Measurements from ENCODE around the gene YY1.

GRCh38 chr14:100317389-100317788, 78.4 kb downstream of the YY1 start:
- TF ChIP-seq CTCF (conservative IDR thresholded peaks at IDR 0.05 in 1 of 2, IDR thresholded peaks at IDR 0.05 in 1 of 2; ENCODE audit: extremely low read depth in 1 of 2, insufficient read depth in 1 of 2, low read depth in 1 of 2, low read length in 2 of 2) (no peak), EZH2 (IDR thresholded peaks at IDR 0.05; ENCODE audit: borderline replicate concordance, low read length) (no peak)

Measured in mammary epithelial cell (primary cell).